Activated CD8-positive, alpha-beta memory T cell treated with anti-CD3 and anti-CD28 coated beads for 36 hours (primary cell): ENCODE measurements around the gene ZNF2. TPM values are rescaled to one million over a fixed set of nuclear protein-coding genes. Genes with fewer than 3 reads are reported as not detected.
"Not testable (repeated sequence)": the region's sequence is repeated elsewhere in the genome, so short reads cannot be mapped to it uniquely, and the experiment has no call there.

ENCODE experiments used
- CTCF ChIA-PET: fragments of 350-600 bp; sonication (Branson Sonifier 250); formaldehyde crosslinking; loops from one replicate; lab custom pipeline; 2021; ENCODE audit warnings: antibody characterized with exemption; lab: Charles Lee
- POLR2A ChIA-PET: fragments of 350-600 bp; sonication (Branson Sonifier 250); formaldehyde crosslinking; loops from one replicate; lab custom pipeline; 2021; ENCODE audit warnings: antibody characterized with exemption; lab: Charles Lee
- total RNA-seq, 2 experiments: library from RNA; stranded (reverse); gene quantifications; one replicate each; pipeline ENCODE4 v1.2.3, GENCODE V29; 2021

The ZNF2 gene
- total RNA-seq, 2 experiments from 2014 or later: 5.0 TPM

DNA sequence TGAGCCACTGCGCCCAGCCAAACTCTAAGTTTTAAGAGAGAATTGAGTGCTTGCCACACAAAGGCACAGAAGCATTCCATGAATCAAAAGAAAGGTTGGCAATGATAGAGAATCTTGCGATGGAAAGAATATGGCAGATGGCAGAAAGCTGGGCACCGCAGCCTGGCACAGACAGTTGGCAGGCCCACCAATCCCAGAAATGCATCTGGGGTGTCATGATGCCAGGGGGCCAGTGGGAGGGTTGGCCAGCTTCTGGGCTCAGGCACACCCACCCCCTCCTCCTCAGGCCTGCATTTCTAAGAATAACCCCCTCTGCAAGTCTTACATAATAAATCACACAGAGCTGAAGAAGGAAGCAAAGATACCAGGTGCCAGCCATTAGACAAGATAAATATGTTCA lies 19.6 kb downstream of the ZNF2 start:
- POLR2A ChIA-PET: no interaction called here
- CTCF ChIA-PET: interaction anchor here (1.2 kb wide), 1 partner anchor 10 kb away, joined by 3 read pairs; no protein-coding TSS in a partner anchor

DNA sequence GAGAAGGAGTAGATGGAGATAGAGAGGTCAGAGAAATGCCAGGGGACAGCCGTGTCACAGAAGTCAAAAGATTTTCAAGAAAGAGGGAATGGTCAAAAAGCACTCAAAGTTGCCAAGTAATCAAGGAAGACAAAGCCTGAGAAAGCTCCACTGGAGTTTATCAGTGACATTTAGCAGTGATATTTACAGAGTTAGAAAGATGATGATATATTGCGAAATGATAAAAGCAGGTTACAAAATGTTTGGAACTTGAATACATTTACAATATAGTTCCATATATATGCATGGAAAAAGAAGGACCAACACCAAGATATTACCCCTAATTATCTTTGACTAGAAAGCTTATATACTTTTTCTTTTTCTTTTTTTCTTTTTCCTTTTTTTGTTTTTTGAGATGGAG lies 20.4 kb downstream of the ZNF2 start:
- ChIA-PET CTCF (interaction anchor here (1.2 kb wide), 1 partner anchor 9 kb away, joined by 3 read pairs; no protein-coding TSS in a partner anchor), POLR2A (no interaction called here)

DNA sequence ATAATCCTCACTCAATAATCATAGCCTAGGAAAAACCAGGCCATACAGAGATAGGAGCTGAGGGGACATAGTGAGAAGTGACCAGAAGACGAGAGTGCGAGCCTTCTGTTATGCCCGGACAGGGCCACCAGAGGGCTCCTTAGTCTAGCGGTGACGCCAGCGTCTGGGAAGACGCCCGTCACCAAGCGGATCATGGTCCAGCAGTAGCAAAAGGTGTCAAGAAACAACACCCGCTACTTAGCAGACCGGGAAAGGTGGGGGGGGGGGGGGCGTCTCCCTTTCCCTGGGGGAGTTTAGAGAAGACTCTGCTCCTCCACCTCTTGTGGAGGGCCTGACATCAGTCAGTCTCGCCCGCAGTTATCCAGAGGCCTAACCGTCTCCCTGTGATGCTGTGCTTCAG lies 27.3 kb downstream of the ZNF2 start:
- POLR2A ChIA-PET, CTCF ChIA-PET: not testable (repeated sequence)

DNA sequence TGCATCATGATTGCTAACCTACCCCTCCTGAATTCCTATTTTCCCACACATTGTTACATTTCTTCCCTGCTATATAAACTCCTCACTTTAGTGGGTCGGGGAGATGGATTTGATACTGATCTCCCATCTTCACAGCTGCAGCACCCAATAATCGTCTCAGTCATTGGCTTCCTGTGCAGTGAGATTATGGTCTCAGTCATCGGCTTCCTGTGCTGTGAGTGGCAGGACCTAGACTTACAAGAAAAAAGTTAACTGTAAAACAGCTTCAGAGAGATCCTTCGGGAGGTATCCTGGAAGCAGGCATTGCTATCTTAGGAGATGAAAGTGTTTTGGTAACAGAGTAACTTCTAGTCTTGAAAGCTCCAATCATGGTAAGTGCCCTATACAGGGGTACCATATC lies 38.3 kb downstream of the ZNF2 start:
- CTCF ChIA-PET: no interaction called here
- POLR2A ChIA-PET: no interaction called here

DNA sequence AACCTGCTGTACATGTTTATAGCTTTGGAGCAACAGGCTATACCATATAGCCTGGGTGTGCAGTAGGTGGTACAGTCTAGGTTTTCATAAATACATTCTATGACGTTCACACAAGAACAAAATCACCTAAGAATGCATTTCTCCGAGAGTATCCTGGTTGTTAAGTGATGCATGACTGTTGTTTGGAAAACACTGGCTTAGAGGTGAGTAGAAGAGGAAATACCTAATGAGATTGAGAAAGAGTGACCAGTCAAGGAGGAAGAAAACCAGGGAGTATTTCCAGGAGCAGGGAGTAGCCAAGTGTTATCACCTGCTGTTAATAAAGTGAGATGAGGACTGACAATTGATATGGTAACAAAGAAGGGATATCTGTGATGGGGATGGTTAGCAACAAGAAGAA lies 38.8 kb downstream of the ZNF2 start:
- POLR2A ChIA-PET: no interaction called here
- CTCF ChIA-PET: no interaction called here

DNA sequence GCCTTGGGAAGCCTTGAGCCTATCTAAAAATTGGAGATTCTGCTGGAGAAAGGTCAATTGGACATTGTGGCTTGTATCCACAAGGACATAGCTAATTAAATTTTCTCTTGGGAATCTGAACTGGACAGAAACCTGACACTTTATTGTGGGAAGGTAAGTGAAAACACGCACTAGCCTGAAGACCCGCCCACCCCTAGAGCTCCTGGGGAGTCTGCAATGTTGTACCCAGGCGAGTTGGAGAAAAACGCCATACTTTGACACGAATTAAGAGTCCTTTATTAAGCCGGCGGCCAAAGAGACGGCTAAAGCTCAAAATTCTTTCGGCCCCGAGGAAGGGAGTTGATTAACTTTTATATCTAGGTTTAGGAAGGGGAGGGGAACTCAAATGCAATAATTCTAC lies 40.5 kb downstream of the ZNF2 start:
- ChIA-PET POLR2A (no interaction called here), CTCF (interaction anchor here (0.7 kb wide), 1 partner anchor 139 kb away, joined by 3 read pairs; no protein-coding TSS in a partner anchor)

DNA sequence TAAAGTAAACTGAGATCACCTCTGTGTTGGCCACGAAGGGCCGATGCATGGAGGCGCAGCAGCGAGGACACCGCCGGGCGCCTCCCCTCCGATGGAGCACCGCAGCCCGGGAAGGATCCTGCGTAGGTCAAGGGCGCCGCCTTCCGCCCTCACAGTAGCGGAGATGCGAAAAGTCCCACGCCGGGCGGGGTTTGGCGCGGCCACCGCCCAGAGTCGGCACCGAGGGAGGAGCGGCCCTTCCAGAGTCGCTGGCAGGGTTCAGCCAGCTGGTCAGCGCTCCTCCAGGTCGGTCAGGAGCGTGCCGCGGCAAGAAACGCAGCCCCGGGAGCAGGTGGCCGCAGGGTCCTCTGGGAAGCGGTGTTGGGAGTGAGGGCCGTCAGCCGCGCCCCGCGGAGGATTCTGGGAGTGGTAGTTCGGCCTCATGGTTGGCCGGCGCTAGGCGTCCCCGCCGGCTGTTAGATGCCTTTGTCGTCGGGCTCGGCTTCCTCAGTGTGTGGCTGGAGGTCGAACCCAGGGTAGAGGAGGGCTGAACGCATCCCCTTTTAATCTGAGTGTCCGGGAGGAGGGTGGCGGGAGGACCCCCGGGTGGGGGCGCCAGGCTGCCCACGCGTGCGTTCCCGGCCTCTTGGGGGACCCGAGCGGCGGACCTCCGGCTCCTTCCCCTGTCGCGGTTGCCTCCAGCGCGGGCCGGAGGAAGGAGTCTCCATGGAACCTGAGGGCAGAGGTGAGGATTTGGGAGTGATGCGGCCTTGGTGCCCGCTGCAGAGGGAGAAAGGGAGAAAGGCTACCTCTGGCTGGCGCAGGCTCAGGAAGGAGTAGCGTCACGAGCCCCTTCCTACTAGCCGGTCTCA lies 41.7 kb downstream of the ZNF2 start, which contains the start of gene ZNF892:
TSS of gene ZNF892 (plus strand) at position 411 of the 851 bp plus-strand sequence. CDS start at position 706, 295 bp downstream.
- CTCF ChIA-PET: no interaction called here
- POLR2A ChIA-PET: no interaction called here

DNA sequence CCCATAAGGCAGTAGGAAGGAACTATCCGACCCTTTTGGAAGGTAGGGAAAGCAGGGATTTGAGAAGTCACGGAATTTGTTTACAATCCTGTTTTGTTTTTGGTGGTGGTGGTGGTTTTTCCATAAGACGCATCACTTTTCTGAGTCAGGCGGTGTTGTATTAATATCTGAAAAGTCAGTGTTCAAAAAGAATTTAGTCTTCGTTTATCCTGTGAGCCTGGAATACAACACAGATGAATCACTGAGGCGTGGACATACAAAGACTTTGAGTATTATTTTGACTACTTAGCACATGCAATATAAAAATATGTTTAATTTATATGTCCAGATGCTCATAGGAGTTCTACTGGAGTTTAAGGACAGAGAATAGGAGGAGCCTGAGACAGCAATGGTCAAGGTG lies 42.5 kb downstream of the ZNF2 start:
- CTCF ChIA-PET: no interaction called here
- POLR2A ChIA-PET: no interaction called here

DNA sequence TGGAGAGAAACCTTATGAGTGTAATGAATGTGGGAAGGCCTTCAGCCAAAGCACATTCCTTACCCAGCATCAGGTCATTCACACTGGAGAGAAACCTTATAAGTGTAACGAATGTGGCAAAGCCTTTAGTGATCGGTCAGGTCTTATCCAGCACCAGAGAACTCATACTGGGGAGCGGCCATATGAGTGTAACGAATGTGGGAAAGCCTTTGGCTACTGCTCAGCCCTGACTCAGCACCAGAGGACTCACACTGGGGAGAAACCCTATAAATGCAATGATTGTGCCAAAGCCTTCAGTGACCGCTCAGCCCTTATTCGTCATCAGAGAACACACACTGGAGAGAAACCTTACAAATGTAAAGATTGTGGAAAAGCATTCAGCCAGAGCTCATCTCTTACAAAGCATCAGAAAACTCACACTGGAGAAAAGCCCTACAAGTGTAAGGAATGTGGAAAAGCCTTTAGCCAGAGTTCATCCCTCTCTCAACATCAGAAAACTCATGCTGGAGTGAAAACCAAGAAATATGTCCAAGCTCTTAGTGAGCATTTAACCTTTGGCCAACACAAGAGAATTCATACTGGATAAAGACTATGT lies 49.5 kb downstream of the ZNF2 start:
- ChIA-PET POLR2A (no interaction called here), CTCF (no interaction called here)

DNA sequence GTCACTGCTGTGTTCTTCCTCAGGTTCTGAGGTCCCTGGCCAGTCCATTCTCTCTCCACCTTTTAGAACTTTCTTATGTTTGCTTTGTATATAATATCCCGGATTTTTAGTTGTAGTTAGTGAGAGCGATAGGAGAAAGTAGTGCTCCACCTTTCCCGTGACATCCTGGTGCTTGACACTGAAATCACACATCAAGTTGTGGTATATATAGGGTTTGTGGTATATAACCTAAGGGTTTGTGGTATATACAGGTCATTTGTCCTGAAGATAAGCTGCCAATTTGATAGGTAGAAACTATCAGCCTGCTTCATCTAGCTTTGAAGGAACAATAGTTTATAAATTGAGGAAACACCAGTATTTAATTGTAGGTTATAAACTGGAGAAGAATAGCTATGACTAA lies 54.8 kb downstream of the ZNF2 start:
- ChIA-PET POLR2A (no interaction called here), CTCF (no interaction called here)

DNA sequence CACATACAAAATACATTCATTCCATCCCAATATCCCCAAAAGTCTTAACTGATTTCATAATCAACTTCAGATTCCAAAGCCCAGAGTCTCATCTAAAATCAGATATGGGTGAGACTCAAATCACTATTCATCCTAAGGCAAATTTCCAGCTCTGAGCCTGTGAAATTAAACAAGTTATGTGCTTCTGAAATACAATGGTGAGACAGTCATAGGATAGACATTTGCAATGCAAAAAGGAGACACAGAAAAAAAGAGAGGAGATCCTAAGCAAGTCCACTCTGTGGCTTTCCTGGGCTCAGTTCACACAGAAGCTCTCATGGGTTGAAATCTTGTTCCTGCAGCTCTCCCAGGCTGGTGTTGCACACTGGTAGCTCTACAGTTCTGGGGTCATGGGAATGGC lies 60.0 kb downstream of the ZNF2 start:
- ChIA-PET POLR2A (no interaction called here), CTCF (no interaction called here)

DNA sequence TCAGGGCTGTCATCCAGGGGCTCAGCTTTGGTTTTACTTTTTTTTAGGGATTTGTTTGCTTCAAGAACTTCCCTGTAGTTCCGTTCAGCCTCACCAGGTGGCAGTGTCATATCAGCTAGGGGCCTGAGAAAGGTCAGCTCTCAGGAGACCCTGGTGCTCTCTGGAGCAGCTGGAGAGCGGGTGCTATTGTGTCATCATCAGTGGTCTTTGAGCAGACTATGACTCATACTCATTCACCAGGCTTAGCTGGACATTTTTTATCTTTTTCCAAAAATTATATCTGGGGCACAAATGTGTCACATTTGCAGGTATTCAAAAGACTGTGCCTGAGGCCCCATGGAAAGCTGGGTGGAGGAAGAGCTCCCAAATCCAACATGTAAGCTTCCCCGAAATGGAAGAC lies 66.1 kb downstream of the ZNF2 start:
- ChIA-PET POLR2A (no interaction called here), CTCF (interaction anchor here (0.9 kb wide), 1 partner anchor 29 kb away, joined by 5 read pairs; no protein-coding TSS in a partner anchor)

DNA sequence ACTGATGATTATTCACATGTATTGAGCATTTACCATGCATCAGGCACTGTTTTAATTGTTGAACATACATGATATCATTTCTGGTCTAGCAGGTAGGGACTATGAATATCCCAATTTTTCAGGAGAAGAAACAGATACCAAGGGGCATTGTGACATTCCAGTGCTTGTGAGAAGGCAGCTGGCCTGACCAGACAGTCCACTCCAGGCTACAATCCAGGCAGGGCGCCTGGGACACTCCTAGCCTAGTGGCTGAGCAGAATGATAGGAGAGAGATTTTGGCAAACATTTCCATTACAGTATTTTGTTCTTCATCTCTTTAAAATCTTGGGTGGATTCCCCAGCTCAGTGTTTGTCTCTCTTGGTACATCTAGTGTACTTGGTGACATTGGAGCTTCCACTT lies 66.6 kb downstream of the ZNF2 start:
- CTCF ChIA-PET: no interaction called here
- POLR2A ChIA-PET: no interaction called here

Other genes starting within 250 kb of the ZNF2 start
- gene MAL, start 140.1 kb upstream of the ZNF2 start, total RNA-seq: 10 to 100 TPM; 29.5 to 30.7 TPM
- gene MRPS5, start 44.0 kb upstream of the ZNF2 start, total RNA-seq: 10 to 100 TPM; 83.5 to 84.0 TPM
- gene ZNF514, start 6.0 kb upstream of the ZNF2 start, total RNA-seq: 10 to 100 TPM; 10.1 to 11.6 TPM
- gene ZNF892, start 41.7 kb downstream of the ZNF2 start, total RNA-seq: 1 to 10 TPM; 3.4 to 4.3 TPM
- under 1 TPM; 0.25 to 0.48 TPM for gene PROM2, start 108.6 kb downstream of the ZNF2 start, total RNA-seq
- not detected for gene KCNIP3, start 131.5 kb downstream of the ZNF2 start, total RNA-seq
- gene FAHD2A, start 236.9 kb downstream of the ZNF2 start, total RNA-seq: 10 to 100 TPM; 33.8 to 37.5 TPM